ENCODE data around the gene SNUPN.
A peak's percentile ranks its signal among the peaks of the same experiment; 100 is the strongest.
"Not testable (repeated sequence)": the region's sequence is repeated elsewhere in the genome, so short reads cannot be mapped to it uniquely, and the experiment has no call there.

Gene SNUPN

GRCh38 chr15:75578173-75578947 lies 47.2 kb downstream of the SNUPN start:
- peak in 1 of 2 experiments; percentile 35 for DNase-seq

- DNase-seq: no peak
Measured at GRCh38 chr15:75577401-75578172, 47.9 kb downstream of the SNUPN start.

GRCh38 chr15:75573648-75574384 lies 51.7 kb downstream of the SNUPN start:
- DNase-seq: no peak

- DNase-seq: no peak
Measured at GRCh38 chr15:75570126-75570845, 55.2 kb downstream of the SNUPN start.

GRCh38 chr15:75565062-75565970 lies 60.2 kb downstream of the SNUPN start:
- no peak for DNase-seq

GRCh38 chr15:75561888-75562287 lies 63.6 kb downstream of the SNUPN start:
- no peak for DNase-seq

- not testable (repeated sequence) for DNase-seq
Measured at GRCh38 chr15:75559360-75559759, 66.2 kb downstream of the SNUPN start.

GRCh38 chr15:75558955-75559354 lies 66.6 kb downstream of the SNUPN start:
- DNase-seq: not testable (repeated sequence)

- DNase-seq: no peak
Measured at GRCh38 chr15:75554717-75555116, 70.8 kb downstream of the SNUPN start.

GRCh38 chr15:75553659-75554058 lies 71.9 kb downstream of the SNUPN start:
- DNase-seq: no peak

GRCh38 chr15:75551091-75551490 lies 74.4 kb downstream of the SNUPN start:
- no peak for DNase-seq

Measured in stimulated activated CD4-positive, alpha-beta T cell treated with anti-CD3 and anti-CD28 coated beads, Interleukin-4, amount 100 ng/mL, for 4 hours (primary cell).